ENCODE data around the gene NME3. TPM values are rescaled to one million over a fixed set of nuclear protein-coding genes. Genes with fewer than 3 reads are reported as not detected.

Gene NME3
- total and polyA plus RNA-seq, 2 of the 4 experiments (the other 2 are of a cell fraction) = 12.7 to 41.2 TPM

- in situ Hi-C loops (cut with MboI; ENCODE audit: low sequenced_read_pairs) = no loop called here
- no peaks in the 10 kb centered on the region for H3K9me3 ChIP-seq (ENCODE audit: control insufficient read depth, insufficient read depth, low read length)
- no peak overlapping the region for H2AFZ ChIP-seq (replicated peaks; ENCODE audit: low read length, poor library complexity)
- dilution Hi-C loops (cut with HindIII; ENCODE audit: low sequenced_read_pairs, unreplicated experiment) = no loop called here
- 87% methylated on average over 11 of the region's 15 CpGs; no CpG with 5 or more reads in 1 of the 2 experiments for WGBS, 2 experiments (ENCODE audit: extremely low coverage in 2 of 2, insufficient read length in 1 of 2)
- no peak overlapping the region for H2AK9ac ChIP-seq (replicated peaks; ENCODE audit: low read depth, low read length, poor library complexity)
- no peak overlapping the region for H3K4me3 ChIP-seq (ENCODE audit: insufficient read depth, low read depth, low read length)
- no peak overlapping the region for H3K14ac ChIP-seq (replicated peaks; ENCODE audit: low read depth, low read length)
- H3K9me1 ChIP-seq (ENCODE audit: insufficient read depth, low read length) = 0 out of 2 replicates have a peak, but pooled peaks cover under 1% of the 10 kb centered on the region
- peaks cover 24% of the 10 kb centered on the region for H4K20me1 ChIP-seq (ENCODE audit: insufficient read depth, low read length)
- H3K27me3 ChIP-seq (ENCODE audit: control insufficient read depth, insufficient read depth, low read length) = no peaks in the 10 kb centered on the region
- H4K8ac ChIP-seq (ENCODE audit: low read depth in 2 of 2, low read length in 2 of 2) = no peak overlapping the region
- H2BK15ac ChIP-seq (ENCODE audit: low read depth, low read length) = no peak overlapping the region
- no peak overlapping the region for H3K23ac ChIP-seq (ENCODE audit: low read depth, low read length)
- H3K18ac ChIP-seq (ENCODE audit: low read depth, low read length) = no peak overlapping the region
- H4K5ac ChIP-seq (ENCODE audit: low read depth, low read length) = no peak overlapping the region
- no peak overlapping the region for H2AK5ac ChIP-seq (ENCODE audit: low read depth, low read length)
- H3K27ac ChIP-seq (ENCODE audit: insufficient read depth, low read length) = no peak overlapping the region
- H2BK120ac ChIP-seq (ENCODE audit: low read depth, low read length) = no peak overlapping the region
- no peak overlapping the region for H3K4me2 ChIP-seq (ENCODE audit: low read depth, low read length)
- TF ChIP-seq FOS (IDR thresholded peaks at IDR 0.05; ENCODE audit: low read depth, low read length) (no peak), MAFK (IDR thresholded peaks at IDR 0.05; ENCODE audit: low read depth, low read length) (no peak), CTCF (conservative IDR thresholded peaks at IDR 0.05; ENCODE audit: low read depth, low read length) (no peak), NFE2L2 (IDR thresholded peaks at IDR 0.05; ENCODE audit: low read depth, low read length) (no peak), USF2 (IDR thresholded peaks at IDR 0.05; ENCODE audit: low read depth, low read length) (no peak), MXI1 (IDR thresholded peaks at IDR 0.05; ENCODE audit: borderline replicate concordance, low read depth, low read length) (no peak)
- POLR2A ChIA-PET (ENCODE audit: unreplicated experiment) = no interaction called here
- H3K79me1 ChIP-seq (ENCODE audit: low read depth in 1 of 2, low read length in 2 of 2) = peaks cover 3 to 22% of the 10 kb centered on the region in 2 experiments; a peak in 2 of 4 replicates
- H3K56ac ChIP-seq (ENCODE audit: extremely low read depth, insufficient read depth, low read length) = no peak overlapping the region
- no peak overlapping the region for H3K9ac ChIP-seq (ENCODE audit: low read depth, low read length)
- H2BK5ac ChIP-seq (ENCODE audit: low read depth, low read length, poor library complexity, severe bottlenecking) = no peak overlapping the region
- no peaks in the 10 kb centered on the region for H3K4me1 ChIP-seq (ENCODE audit: control insufficient read depth, insufficient read depth, low read length)
- H4K91ac ChIP-seq (ENCODE audit: insufficient read depth, low read depth, low read length) = no peak overlapping the region
- no peak overlapping the region for H3K4ac ChIP-seq (ENCODE audit: low read depth, low read length)
- ATAC-seq (ENCODE audit: low read depth) = no peak
- DNase-seq = no peak
- BruUV-seq (replicated peaks) = no TSS peak
- intact Hi-C loops (cut with micrococcal nuclease) = no loop called here
- CTCF ChIA-PET = no interaction called here
- no peak overlapping the region for H2BK20ac ChIP-seq (ENCODE audit: low read depth, low read length)
- H3K36me3 ChIP-seq (ENCODE audit: control insufficient read depth, insufficient read depth, low read length) = peaks cover 34% of the 10 kb centered on the region
Observed at GRCh38 chr16:1790261-1790610, 18.9 kb upstream of the NME3 start.
